Lower leg skin (tissue), 4 donors: ENCODE results near the gene KCNIP4. TPM values are rescaled to one million over a fixed set of nuclear protein-coding genes. Genes with fewer than 3 reads are reported as not detected.

Experiments
- DNase-seq, 2 donors: peaks; one replicate each; pipeline ENCODE4 v3.0.0-alpha.2; 2019; ENCODE audit warnings: low spot score in 2 of 2
- H3K4me3 ChIP-seq: fragments of 200-600 bp; sonication (generic); 2 replicates; pipeline ENCODE4 v1.5.1; 2017; ENCODE audit warnings: mild to moderate bottlenecking, low read depth; ENCODE audit not compliant: poor library complexity, severe bottlenecking
- POLR2A ChIP-seq, 2 donors: fragments of 450-650 bp; IDR thresholded peaks; one replicate each; pipeline ENCODE4 v1.6.1; 2016 to 2017; ENCODE audit warnings: antibody characterized with exemption in 2 of 2, mild to moderate bottlenecking in 1 of 2, moderate library complexity in 1 of 2
- WGBS, 2 donors: methylation state at CpG; one replicate each; pipeline ENCODE4 v1.1.5; 2018; 5-methylcytosine and 5-hydroxymethylcytosine counted together
- intact Hi-C: fragments of 100-400 bp; cut with DNase I; formaldehyde crosslinking; loops from one replicate; pipeline ENCODE4 v1.15.0; 2023; ENCODE audit warnings: low total_unique reads
- total RNA-seq, 4 donors: library from RNA; depleted of rRNA; stranded (reverse); fragments of >200 nt; gene quantifications; one replicate each; pipeline ENCODE4 v1.1.0, GENCODE V29; 2016
- TF ChIP-seq, protein P1 (sequence below), 3 donors: fragments of 450-650 bp; IDR thresholded peaks; one replicate each; pipeline ENCODE4 v1.5.1; 2016; ENCODE audit warnings: antibody characterized with exemption in 3 of 3, mild to moderate bottlenecking in 3 of 3, moderate library complexity in 2 of 3

KCNIP4 gene
- total RNA-seq, 4 donors from 2014 or later, result not detected

DNA sequence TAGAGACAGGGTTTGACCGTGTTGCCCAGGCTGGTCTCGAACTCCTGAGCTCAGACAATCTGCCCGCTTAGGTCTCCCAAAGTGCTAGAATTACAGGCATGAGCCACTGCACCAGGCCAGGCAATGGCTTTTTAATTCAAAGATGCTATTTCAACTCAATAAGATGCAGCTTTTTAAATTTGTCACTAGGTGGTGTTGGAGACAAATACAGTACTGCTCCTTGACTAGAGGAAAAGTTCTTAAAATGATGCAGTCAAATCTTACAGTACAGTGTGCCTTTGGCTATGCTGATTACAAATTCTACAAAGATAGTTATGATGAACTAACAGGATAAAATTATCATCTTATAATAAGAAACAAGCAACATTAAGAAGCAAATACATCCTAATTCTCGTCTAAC lies 441.1 kb downstream of the KCNIP4 start:
- H3K4me3 ChIP-seq, result no peak overlapping the region
- TF ChIP-seq POLR2A (IDR thresholded peaks at IDR 0.05), result no peak
- TF ChIP-seq, protein P1, sequence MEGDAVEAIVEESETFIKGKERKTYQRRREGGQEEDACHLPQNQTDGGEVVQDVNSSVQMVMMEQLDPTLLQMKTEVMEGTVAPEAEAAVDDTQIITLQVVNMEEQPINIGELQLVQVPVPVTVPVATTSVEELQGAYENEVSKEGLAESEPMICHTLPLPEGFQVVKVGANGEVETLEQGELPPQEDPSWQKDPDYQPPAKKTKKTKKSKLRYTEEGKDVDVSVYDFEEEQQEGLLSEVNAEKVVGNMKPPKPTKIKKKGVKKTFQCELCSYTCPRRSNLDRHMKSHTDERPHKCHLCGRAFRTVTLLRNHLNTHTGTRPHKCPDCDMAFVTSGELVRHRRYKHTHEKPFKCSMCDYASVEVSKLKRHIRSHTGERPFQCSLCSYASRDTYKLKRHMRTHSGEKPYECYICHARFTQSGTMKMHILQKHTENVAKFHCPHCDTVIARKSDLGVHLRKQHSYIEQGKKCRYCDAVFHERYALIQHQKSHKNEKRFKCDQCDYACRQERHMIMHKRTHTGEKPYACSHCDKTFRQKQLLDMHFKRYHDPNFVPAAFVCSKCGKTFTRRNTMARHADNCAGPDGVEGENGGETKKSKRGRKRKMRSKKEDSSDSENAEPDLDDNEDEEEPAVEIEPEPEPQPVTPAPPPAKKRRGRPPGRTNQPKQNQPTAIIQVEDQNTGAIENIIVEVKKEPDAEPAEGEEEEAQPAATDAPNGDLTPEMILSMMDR (IDR thresholded peaks at IDR 0.05), result no peak
- no peak for DNase-seq
- intact Hi-C loops, result no loop called here
- 84 to 88% methylated on average over 4 of the region's 4 CpGs for WGBS, 2 donors

DNA sequence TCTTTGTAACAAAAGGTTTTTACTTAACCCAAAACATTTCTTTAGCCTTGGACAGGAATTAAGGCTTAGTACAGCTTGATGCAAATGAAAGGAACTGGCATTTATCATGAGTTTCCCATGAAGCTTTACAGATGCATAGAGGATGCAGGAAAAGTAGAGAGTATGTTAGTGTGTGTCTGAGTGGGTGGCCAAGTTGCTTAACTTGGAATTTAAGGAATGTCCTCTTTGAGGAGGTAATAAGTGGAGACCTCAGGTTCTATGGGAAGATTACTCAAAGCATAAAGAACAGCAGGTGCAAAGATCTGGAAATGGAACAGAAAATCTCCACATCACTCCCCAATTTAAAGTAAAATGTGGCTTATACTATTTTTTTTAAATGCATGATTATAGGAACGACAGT lies 457.9 kb downstream of the KCNIP4 start:
- no peak for TF ChIP-seq POLR2A (IDR thresholded peaks at IDR 0.05)
- TF ChIP-seq, protein P1 (IDR thresholded peaks at IDR 0.05), result no peak
- intact Hi-C loops, result no loop called here

GRCh38 chr4:21476757-21477156 lies 471.8 kb downstream of the KCNIP4 start:
- TF ChIP-seq, protein P1 (IDR thresholded peaks at IDR 0.05), result no peak
- no peak for TF ChIP-seq POLR2A (IDR thresholded peaks at IDR 0.05)
- intact Hi-C loops, result no loop called here
- WGBS, 2 donors, result 25 to 34% methylated on average over 3 of the region's 3 CpGs
- H3K4me3 ChIP-seq, result no peak overlapping the region
- DNase-seq, result no peak

More for the DNA sequence above, 457.9 kb downstream of the KCNIP4 start:
- H3K4me3 ChIP-seq, result no peak overlapping the region
- WGBS, 2 donors, result 75 to 81% methylated on average over 1 of the region's 1 CpG
- DNase-seq, result no peak

- no peak for DNase-seq
- WGBS, 2 donors, result 65 to 74% methylated on average over 3 of the region's 3 CpGs
- H3K4me3 ChIP-seq, result no peak overlapping the region
- TF ChIP-seq POLR2A (IDR thresholded peaks at IDR 0.05), result no peak
- TF ChIP-seq, protein P1 (IDR thresholded peaks at IDR 0.05), result no peak
- intact Hi-C loops, result no loop called here
These were observed 474.4 kb downstream of the KCNIP4 start for GRCh38 chr4:21474195-21474594.

DNA sequence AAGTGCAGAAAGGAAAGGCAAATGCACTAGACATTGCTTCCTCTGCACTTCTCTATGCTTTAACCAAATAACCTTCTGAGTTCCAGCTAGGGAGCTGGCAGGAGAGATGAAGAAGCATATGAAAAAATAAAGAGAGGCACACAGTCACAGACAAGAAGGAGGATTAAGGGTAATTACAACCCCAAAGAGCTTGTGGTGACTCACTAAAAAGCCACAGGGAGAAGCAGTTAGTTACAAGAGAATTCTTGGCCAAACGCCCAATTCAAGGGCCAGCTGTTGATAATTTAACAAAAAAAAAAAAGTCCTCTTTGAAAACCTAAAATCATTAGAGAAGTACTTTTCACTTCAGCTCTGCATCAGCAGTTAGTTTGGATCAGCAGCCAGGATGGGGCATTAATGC lies 478.0 kb downstream of the KCNIP4 start:
- intact Hi-C loops, result no loop called here
- TF ChIP-seq POLR2A (IDR thresholded peaks at IDR 0.05), result no peak

DNA sequence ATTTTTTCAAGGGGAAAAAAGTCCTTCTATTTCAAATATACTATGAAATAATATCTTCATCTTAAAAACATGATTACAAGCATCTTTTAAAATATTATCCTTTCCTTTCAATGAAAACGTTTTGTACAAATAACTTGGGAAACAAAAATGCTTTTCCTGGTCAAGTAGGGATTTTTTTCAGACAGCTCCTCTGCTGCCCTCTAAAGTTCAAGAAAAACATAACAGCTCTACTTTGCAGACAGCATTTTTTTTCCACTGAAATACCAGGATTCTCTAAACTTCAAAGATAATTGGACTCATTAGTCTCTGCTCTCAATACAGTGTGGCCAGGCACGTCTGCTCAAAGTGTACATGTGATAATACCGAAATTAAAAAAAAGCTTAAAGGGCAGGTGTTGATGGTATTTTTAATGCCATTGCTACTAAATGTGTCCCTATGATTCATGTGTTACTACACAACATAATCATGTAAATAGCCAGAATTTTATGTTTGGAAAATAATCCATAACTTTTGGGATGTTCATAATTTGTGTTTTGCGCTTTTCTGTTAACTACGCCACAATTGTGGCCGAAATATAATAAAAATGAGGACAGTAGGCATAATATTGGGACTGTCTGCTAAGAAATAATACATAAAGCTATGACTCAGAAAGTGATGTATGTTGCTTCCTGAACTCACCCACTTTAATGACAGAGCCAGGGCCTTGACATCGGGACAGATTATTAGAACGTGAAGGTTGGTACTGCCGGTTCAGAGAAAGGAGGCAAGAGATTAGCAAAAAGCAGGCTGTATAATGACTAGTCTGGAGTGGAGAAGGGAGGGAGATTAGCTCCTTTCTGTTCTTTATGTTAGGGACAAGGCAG lies 478.9 kb downstream of the KCNIP4 start:
- TF ChIP-seq, protein P1 (IDR thresholded peaks at IDR 0.05), result no peak
- no peak for TF ChIP-seq POLR2A (IDR thresholded peaks at IDR 0.05)
- 46 to 47% methylated on average over 9 of the region's 9 CpGs for WGBS, 2 donors
- no peak overlapping the region for H3K4me3 ChIP-seq
- intact Hi-C loops, result no loop called here
- no peak for DNase-seq

More for the DNA sequence above, 478.0 kb downstream of the KCNIP4 start:
- H3K4me3 ChIP-seq, result no peak overlapping the region
- DNase-seq, result no peak
- 3 to 4% methylated on average over 1 of the region's 1 CpG for WGBS, 2 donors
